ENCODE results near the gene ARHGDIB. TPM values are rescaled to one million over a fixed set of nuclear protein-coding genes. Genes with fewer than 3 reads are reported as not detected.
A peak's percentile ranks its signal among the peaks of the same experiment; 100 is the strongest.

ARHGDIB gene
- total and polyA plus RNA-seq, 10 of the 15 experiments (the other 5 are each of a cell fraction or from before 2014, with no cell fraction given): 796 to 2,849 (median 1,346) TPM

DNA sequence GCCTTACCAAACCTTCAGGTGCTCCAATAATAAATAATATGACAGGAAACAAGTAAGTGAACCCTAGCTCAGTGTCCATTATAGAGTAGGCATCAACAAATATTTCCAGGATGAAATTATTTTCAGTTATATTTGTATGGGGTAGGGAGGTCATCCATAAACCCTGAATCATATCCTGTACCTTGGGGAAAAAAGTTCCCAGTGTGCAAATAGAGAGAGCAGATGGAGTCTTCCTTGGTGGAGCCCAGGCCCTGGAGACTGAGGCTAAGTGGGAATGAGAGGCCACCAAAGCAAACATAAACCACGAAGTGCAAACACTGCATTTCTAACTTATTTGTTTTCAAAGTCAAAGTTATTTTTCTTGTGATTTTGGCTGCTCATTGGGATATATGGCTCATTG is 14.5 kb downstream of the ARHGDIB start:
- peaks cover 38% of the 10 kb centered on the region for H3K4me1 ChIP-seq (ENCODE audit: control insufficient read depth, insufficient read depth, low read length)
- H3K79me2 ChIP-seq (ENCODE audit: control insufficient read depth, insufficient read depth, low read length): peaks cover 54% of the 10 kb centered on the region
- intact Hi-C loops (cut with micrococcal nuclease; ENCODE audit: unreplicated experiment) (loop anchor here (2.0 kb wide), 1 partner anchor 14 kb away; the partner anchor contains the start of gene ARHGDIB), in situ Hi-C loops (cut with MboI) (no loop called here)
- no peak overlapping the region for H3K9ac ChIP-seq (ENCODE audit: control insufficient read depth, insufficient read depth, low read length)
- CTCF ChIA-PET: interaction anchor here (0.6 to 2.0 kb wide), 4 partner anchors 9 to 588 kb away, joined by 3 to 5 read pairs (median 4); no protein-coding TSS in a partner anchor
- H3K27me3 ChIP-seq (replicated peaks in 1 of 2; ENCODE audit: control insufficient read depth in 2 of 2, insufficient read depth in 2 of 2, low read length in 1 of 2): no peaks in the 10 kb centered on the region
- H4K20me1 ChIP-seq (ENCODE audit: control insufficient read depth, insufficient read depth): no peaks in the 10 kb centered on the region
- TF ChIP-seq SMAD5 (IDR thresholded peaks at IDR 0.05; ENCODE audit: low read depth): no peak
- TF ChIP-seq, protein P1, sequence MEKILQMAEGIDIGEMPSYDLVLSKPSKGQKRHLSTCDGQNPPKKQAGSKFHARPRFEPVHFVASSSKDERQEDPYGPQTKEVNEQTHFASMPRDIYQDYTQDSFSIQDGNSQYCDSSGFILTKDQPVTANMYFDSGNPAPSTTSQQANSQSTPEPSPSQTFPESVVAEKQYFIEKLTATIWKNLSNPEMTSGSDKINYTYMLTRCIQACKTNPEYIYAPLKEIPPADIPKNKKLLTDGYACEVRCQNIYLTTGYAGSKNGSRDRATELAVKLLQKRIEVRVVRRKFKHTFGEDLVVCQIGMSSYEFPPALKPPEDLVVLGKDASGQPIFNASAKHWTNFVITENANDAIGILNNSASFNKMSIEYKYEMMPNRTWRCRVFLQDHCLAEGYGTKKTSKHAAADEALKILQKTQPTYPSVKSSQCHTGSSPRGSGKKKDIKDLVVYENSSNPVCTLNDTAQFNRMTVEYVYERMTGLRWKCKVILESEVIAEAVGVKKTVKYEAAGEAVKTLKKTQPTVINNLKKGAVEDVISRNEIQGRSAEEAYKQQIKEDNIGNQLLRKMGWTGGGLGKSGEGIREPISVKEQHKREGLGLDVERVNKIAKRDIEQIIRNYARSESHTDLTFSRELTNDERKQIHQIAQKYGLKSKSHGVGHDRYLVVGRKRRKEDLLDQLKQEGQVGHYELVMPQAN (conservative IDR thresholded peaks at IDR 0.05): no peak
- no peak for TF ChIP-seq ZSCAN29 (IDR thresholded peaks at IDR 0.05)
- TF ChIP-seq EZH2 (IDR thresholded peaks at IDR 0.05; ENCODE audit: borderline replicate concordance, control insufficient read depth, low read depth, low read length): no peak
- no peak for TF ChIP-seq RAD51 (IDR thresholded peaks at IDR 0.05)
- no peak for TF ChIP-seq YY1 (IDR thresholded peaks at IDR 0.05; ENCODE audit: low read depth, low read length)
- TF ChIP-seq MYB (IDR thresholded peaks at IDR 0.05; ENCODE audit: borderline replicate concordance, low read depth, low read length): no peak
- no peak for TF ChIP-seq CREM (IDR thresholded peaks at IDR 0.05; ENCODE audit: low read depth)
- TF ChIP-seq NFIC (IDR thresholded peaks at IDR 0.05; ENCODE audit: low read depth, low read length): no peak
- TF ChIP-seq TAF1 (IDR thresholded peaks at IDR 0.05; ENCODE audit: borderline replicate concordance, low read depth, low read length): no peak
- no peak for TF ChIP-seq PML (IDR thresholded peaks at IDR 0.05; ENCODE audit: low read length)
- no peak for TF ChIP-seq STAT3 (IDR thresholded peaks at IDR 0.05; ENCODE audit: low read depth, low read length)
- TF ChIP-seq ZNF274 (IDR thresholded peaks at IDR 0.05; ENCODE audit: insufficient read depth, insufficient read length): no peak
- no peak for TF ChIP-seq HDAC6 (IDR thresholded peaks at IDR 0.05; ENCODE audit: unreplicated experiment)
- no peak for TF ChIP-seq NR2C2 (IDR thresholded peaks at IDR 0.05; ENCODE audit: borderline replicate concordance, control insufficient read depth, insufficient read length, low read depth)
- TF ChIP-seq NFXL1 (IDR thresholded peaks at IDR 0.05; ENCODE audit: borderline replicate concordance): no peak
- no peak for DNase-seq (ENCODE audit: low read depth, low spot score)
- RAD21 ChIA-PET (ENCODE audit: unreplicated experiment): interaction anchor here (2.9 to 3.0 kb wide), 2 partner anchors 11 to 15 kb away, joined by 16 to 24 read pairs; partner anchors contain the start of gene ARHGDIB
- no peaks in the 10 kb centered on the region for H3K9me3 ChIP-seq (replicated peaks; ENCODE audit: control insufficient read depth, insufficient read depth, low read length)
- WGBS (ENCODE audit: insufficient coverage, insufficient replicate concordance, low lambda C conversion rate, missing lambda C conversion rate): 92% methylated on average over 1 of the region's 1 CpG
- BruUV-seq (replicated peaks): no TSS peak
- ATAC-seq: no peak
- SMC1A ChIA-PET (ENCODE audit: uncharacterized antibody, unreplicated experiment): interaction anchor here (0.9 to 3.4 kb wide), 7 partner anchors 9 to 173 kb away, joined by 3 to 33 read pairs (median 6); partner anchors contain the start of genes ERP27 and PDE6H
- no peak for FAIRE-seq
- peaks cover 18 to 51% of the 10 kb centered on the region in 2 experiments for H3K36me3 ChIP-seq (ENCODE audit: control insufficient read depth in 2 of 2, insufficient read depth in 2 of 2, low read length in 1 of 2)
- no peak overlapping the region for H2AFZ ChIP-seq (ENCODE audit: control insufficient read depth, low read depth, low read length)
- H3K4me3 ChIP-seq: no peak overlapping the region
- no peak overlapping the region for H3K4me2 ChIP-seq (ENCODE audit: control insufficient read depth, insufficient read depth)
- 0 out of 2 replicates have a peak overlapping the region, but pooled peaks have one; percentile 3 for H3K27ac ChIP-seq (ENCODE audit: control insufficient read depth, insufficient read depth)
- POLR2A ChIA-PET: interaction anchor here (0.8 to 2.7 kb wide), 3 partner anchors 11 to 143 kb away, joined by 3 to 11 read pairs (median 4); partner anchors contain the start of genes ARHGDIB, C12orf60 and WBP11

All from GM12878 (cell line).